HepG2 (cell line): ENCODE results near the gene ABCB10. TPM values are rescaled to one million over a fixed set of nuclear protein-coding genes. Genes with fewer than 3 reads are reported as not detected.

Experiments used
- ATAC-seq: fragments of 200-7000 bp; cut with Tn5 transposase; 3 replicates; pipeline ENCODE4 v1.9.1; 2020; ENCODE audit warnings: mild to moderate bottlenecking, moderate library complexity
- Bru-seq: library from RNA; stranded (reverse); fragments of 400-500 nt; gene quantifications from one replicate; lab custom pipeline; 2021; lab: Mats Ljungman, UMichigan
- BruChase-seq, 2 experiments: library from RNA; stranded (reverse); fragments of 400-500 nt; gene quantifications; one replicate each; lab custom pipeline; 2021; lab: Mats Ljungman, UMichigan
- BruUV-seq: library from RNA; stranded (reverse); fragments of 400-500 nt; replicated peaks from 2 replicates; lab custom pipeline; 2021; lab: Mats Ljungman, UMichigan
- CTCF ChIA-PET: fragments of 300-600 bp; formaldehyde crosslinking; extraction: SDS; loops from one replicate; lab custom pipeline; 2021; ENCODE audit warnings: low total read pairs, inconsistent platforms, low intra/inter-chr PET ratio; lab: Yijun Ruan, JAX
- POLR2A ChIA-PET: fragments of 350-600 bp; sonication (Branson Sonifier 250); formaldehyde crosslinking; loops from one replicate; lab custom pipeline; 2020; ENCODE audit warnings: antibody characterized with exemption, inconsistent platforms; lab: Yijun Ruan, JAX
- DNase-seq: peaks from one replicate; pipeline ENCODE4 v3.0.0-alpha.2; 2015; ENCODE audit warnings: low spot score
- FAIRE-seq: peaks from 3 replicates; lab custom pipeline; 2011; peaks lifted over from hg19 to GRCh38; lab: Jason Lieb, UNC
- H2AFZ ChIP-seq: one replicate; pipeline ENCODE4 v1.6.1; 2011; ENCODE audit warnings: low read length, inconsistent platforms
- H3K27ac ChIP-seq: fragments of 300-600 bp; 3 replicates; pipeline ENCODE4 v1.8.0; 2011; ENCODE audit warnings: mixed run types, mild to moderate bottlenecking, mixed read lengths, low read length, inconsistent platforms; ENCODE audit not compliant: insufficient read depth; ENCODE audit errors: extremely low read length
- H3K27me3 ChIP-seq, 2 experiments: fragments of 200-600 bp in 1 of 2; 2 replicates in 1 of 2; 3 replicates in 1 of 2; pipeline versions ENCODE4 v1.6.0 to v1.8.0; 2011; ENCODE audit warnings: low read length in 2 of 2, mild to moderate bottlenecking in 2 of 2, moderate library complexity in 2 of 2, inconsistent platforms in 1 of 2; ENCODE audit not compliant: insufficient read depth in 2 of 2, control insufficient read depth in 1 of 2
- H3K36me3 ChIP-seq, 2 experiments: fragments of 200-600 bp in 1 of 2; replicated peaks in 1 of 2; 2 replicates in 1 of 2; 3 replicates in 1 of 2; pipeline versions ENCODE4 v1.5.1 to v1.8.0; 2011; ENCODE audit warnings: low read length in 2 of 2, inconsistent platforms in 1 of 2; ENCODE audit not compliant: insufficient read depth in 2 of 2, control insufficient read depth in 1 of 2
- H3K4me1 ChIP-seq: 2 replicates; pipeline ENCODE4 v1.5.1; 2012; ENCODE audit warnings: low read length, inconsistent platforms; ENCODE audit not compliant: insufficient read depth
- H3K4me2 ChIP-seq: 2 replicates; pipeline ENCODE4 v1.6.0; 2011; ENCODE audit warnings: low read depth, low read length, inconsistent platforms
- H3K4me3 ChIP-seq, 3 experiments: fragments of 200-600 bp in 1 of 3; sonication (generic), shearing (Covaris generic) in 1 of 3; replicated peaks in 1 of 3; 2 replicates each; pipeline ENCODE4 v1.5.1; 2011 to 2016; ENCODE audit warnings: low read length in 3 of 3, inconsistent platforms in 2 of 3, low read depth in 2 of 3, mild to moderate bottlenecking in 2 of 3, control low read depth in 1 of 3, mixed read lengths in 1 of 3; ENCODE audit not compliant: insufficient read depth in 1 of 3
- H3K79me2 ChIP-seq: one replicate; pipeline ENCODE4 v1.6.1; 2011; ENCODE audit warnings: low read length, inconsistent platforms; ENCODE audit not compliant: insufficient read depth
- H3K9ac ChIP-seq: 2 replicates; pipeline ENCODE4 v1.6.0; 2011; ENCODE audit warnings: mild to moderate bottlenecking, low read depth, low read length, inconsistent platforms; ENCODE audit not compliant: insufficient read depth
- H3K9me3 ChIP-seq: 2 replicates; pipeline ENCODE4 v1.5.1; 2012; ENCODE audit warnings: mild to moderate bottlenecking, low read length
- H4K20me1 ChIP-seq: 2 replicates; pipeline ENCODE4 v1.6.0; 2011; ENCODE audit warnings: inconsistent platforms, mild to moderate bottlenecking, low read length, moderate library complexity; ENCODE audit not compliant: insufficient read depth
- ISL2 ChIP-seq: sonication (generic); formaldehyde crosslinking; IDR thresholded peaks from 2 replicates; pipeline ENCODE4 v1.5.0; 2020; ENCODE audit warnings: missing genetic modification reagents
- KLF13 ChIP-seq: sonication (generic); formaldehyde crosslinking; IDR thresholded peaks from 2 replicates; pipeline ENCODE4 v1.4.0; 2020; ENCODE audit warnings: mild to moderate bottlenecking, missing genetic modification reagents
- POLR2A ChIP-seq, 2 experiments: IDR thresholded peaks; 2 replicates each; pipeline ENCODE4 v1.6.1; 2011; ENCODE audit warnings: low read depth in 2 of 2, low read length in 2 of 2, mild to moderate bottlenecking in 1 of 2, moderate library complexity in 1 of 2; ENCODE audit not compliant: insufficient read depth in 1 of 2
- SRY ChIP-seq: sonication (generic); formaldehyde crosslinking; IDR thresholded peaks from 2 replicates; pipeline ENCODE4 v1.8.0; 2022; ENCODE audit warnings: mild to moderate bottlenecking, missing genetic modification reagents
- ZNF367 ChIP-seq: sonication (generic); formaldehyde crosslinking; IDR thresholded peaks from 2 replicates; pipeline ENCODE4 v1.4.0; 2020; ENCODE audit warnings: missing genetic modification reagents, borderline replicate concordance
- ZNF607 ChIP-seq: sonication (generic); formaldehyde crosslinking; IDR thresholded peaks from 2 replicates; pipeline ENCODE4 v1.5.1; 2020; ENCODE audit warnings: missing genetic modification reagents, mild to moderate bottlenecking, borderline replicate concordance
- ZNF790 ChIP-seq: sonication (generic); formaldehyde crosslinking; IDR thresholded peaks from 2 replicates; pipeline ENCODE4 v1.8.0; 2022; ENCODE audit warnings: missing genetic modification reagents, mild to moderate bottlenecking, borderline replicate concordance
- ZSCAN9 ChIP-seq: IDR thresholded peaks from 2 replicates; pipeline ENCODE4 v1.6.1; 2016; ENCODE audit warnings: borderline replicate concordance
- WGBS: methylation state at CpG from one replicate; pipeline ENCODE4 v1.1.6; 2017; ENCODE audit warnings: low lambda C conversion rate; 5-methylcytosine and 5-hydroxymethylcytosine counted together
- in situ Hi-C: cut with HindIII; loops from 2 replicates; pipeline ENCODE4 v1.10.0; 2017; ENCODE audit warnings: low pct_unique_long_range_greater_than_20kb; ENCODE audit not compliant: extremely low pct_ligation_motif_present
- intact Hi-C: fragments of 100-400 bp; cut with micrococcal nuclease; formaldehyde crosslinking; loops from one replicate; pipeline ENCODE4 v1.10.0; 2022; ENCODE audit not compliant: unreplicated experiment
- long read RNA-seq, 2 experiments: library from RNA in 1 of 2; library from polyadenylated mRNA in 1 of 2; stranded (forward) in 1 of 2; unstranded in 1 of 2; transcript quantifications; one replicate each; pipeline ENCODE4 v2.0.0, GENCODE V29; 2019 to 2022
- polyA minus RNA-seq, 3 experiments: library from RNA; depleted of rRNA, polyadenylated mRNA; stranded (reverse); fragments of >200 nt; gene quantifications; 2 replicates each; pipeline ENCODE4 v1.2.3, GENCODE V29; 2011; ENCODE audit warnings: low replicate concordance in 1 of 3
- polyA plus RNA-seq, 8 experiments: library from polyadenylated mRNA; depleted of rRNA in 3 of 8; stranded (reverse) in 7 of 8; unstranded in 1 of 8; fragments of >200 nt; fragmentation: Illumina TruSeq in 4 of 8; extraction: Trizol in 4 of 8; gene quantifications; 2 replicates each; pipeline versions ENCODE4 v1.2.1 to v1.2.3, GENCODE V29; 2011 to 2016; ENCODE audit warnings: low read depth in 4 of 8, missing spikeins in 1 of 8, mixed read lengths in 1 of 8; ENCODE audit not compliant: insufficient read depth in 1 of 8
- total RNA-seq, 5 experiments: library from RNA; depleted of rRNA; stranded (reverse); fragments of >200 nt; fragmentation: Illumina TruSeq; extraction: Trizol; gene quantifications; 2 replicates each; pipeline ENCODE4 v1.2.3, GENCODE V29; 2016; ENCODE audit warnings: low read depth in 1 of 5
- TF ChIP-seq, protein P1 (sequence below): sonication (generic); formaldehyde crosslinking; IDR thresholded peaks from 2 replicates; pipeline ENCODE4 v1.8.1; 2023; ENCODE audit warnings: mild to moderate bottlenecking, moderate library complexity, missing genetic modification reagents
- TF ChIP-seq, protein P2 (sequence below): sonication (generic); formaldehyde crosslinking; IDR thresholded peaks from 2 replicates; pipeline ENCODE4 v1.4.0; 2020; ENCODE audit warnings: missing genetic modification reagents, mild to moderate bottlenecking, borderline replicate concordance
- TF ChIP-seq, protein P3 (sequence below): sonication (generic); formaldehyde crosslinking; conservative IDR thresholded peaks from 2 replicates; pipeline ENCODE4 v1.4.0; 2020; ENCODE audit warnings: missing genetic modification reagents

The ABCB10 gene
- total RNA-seq (2016; rRNA removed; fragmentation: Illumina TruSeq; extraction: Trizol) (20.1 and 28.9 TPM in 2 replicates), polyA plus RNA-seq (2011; rRNA removed) (11.2 and 11.9 TPM in 2 replicates), polyA minus RNA-seq (2011; rRNA and poly(A)+ RNA removed; ENCODE audit: low replicate concordance) (23.0 and 26.7 TPM in 2 replicates), Bru-seq, nascent RNA (percentile 71 among the genes with signal in this experiment), BruChase-seq, experiment 1, labeled RNA remaining after a 6-hour chase (percentile 79 among the genes with signal in this experiment), BruChase-seq, experiment 2, labeled RNA remaining after a 2-hour chase (percentile 76 among the genes with signal in this experiment)
- total RNA-seq (2016; cell fraction: cytosol; rRNA removed; fragmentation: Illumina TruSeq; extraction: Trizol; ENCODE audit: low read depth): 4.5 and 5.0 TPM in 2 replicates
- 18.7 and 27.5 TPM in 2 replicates for total RNA-seq (2016; cell fraction: insoluble cytoplasmic fraction; rRNA removed; fragmentation: Illumina TruSeq; extraction: Trizol)
- 11.6 and 14.5 TPM in 2 replicates for total RNA-seq (2016; cell fraction: membrane; rRNA removed; fragmentation: Illumina TruSeq; extraction: Trizol)
- 25.6 and 28.6 TPM in 2 replicates for total RNA-seq (2016; cell fraction: nucleus; rRNA removed; fragmentation: Illumina TruSeq; extraction: Trizol)
- 7.5 and 9.3 TPM in 2 replicates for polyA plus RNA-seq (2011; cell fraction: cytosol; rRNA removed)
- polyA plus RNA-seq (2011; cell fraction: nucleus; rRNA removed): 5.5 and 7.1 TPM in 2 replicates
- 11.7 and 14.5 TPM in 2 replicates for polyA plus RNA-seq (2012)
- polyA plus RNA-seq (2016; cell fraction: cytosol; fragmentation: Illumina TruSeq; extraction: Trizol; ENCODE audit: low read depth): 2.3 and 2.6 TPM in 2 replicates
- polyA plus RNA-seq (2016; cell fraction: insoluble cytoplasmic fraction; fragmentation: Illumina TruSeq; extraction: Trizol; ENCODE audit: low read depth): 19.6 and 20.3 TPM in 2 replicates
- 6.7 and 7.3 TPM in 2 replicates for polyA plus RNA-seq (2016; cell fraction: membrane; fragmentation: Illumina TruSeq; extraction: Trizol; ENCODE audit: low read depth)
- 33.1 and 36.0 TPM in 2 replicates for polyA plus RNA-seq (2016; cell fraction: nucleus; fragmentation: Illumina TruSeq; extraction: Trizol; ENCODE audit: insufficient read depth, low read depth)
- 11.3 and 12.5 TPM in 2 replicates for polyA minus RNA-seq (2011; cell fraction: cytosol; rRNA and poly(A)+ RNA removed)
- polyA minus RNA-seq (2011; cell fraction: nucleus; rRNA and poly(A)+ RNA removed): 9.3 and 9.6 TPM in 2 replicates
- long read RNA-seq, experiment 1, partial matches to known transcripts: 2 of 2 reads
- long read RNA-seq, experiment 1, other reads (novel, unspliced or antisense): 0 of 2 reads
- long read RNA-seq, experiment 2, partial matches to known transcripts: 0 of 15 reads
- long read RNA-seq, experiment 2, other reads (novel, unspliced or antisense): 14 of 15 reads

DNA sequence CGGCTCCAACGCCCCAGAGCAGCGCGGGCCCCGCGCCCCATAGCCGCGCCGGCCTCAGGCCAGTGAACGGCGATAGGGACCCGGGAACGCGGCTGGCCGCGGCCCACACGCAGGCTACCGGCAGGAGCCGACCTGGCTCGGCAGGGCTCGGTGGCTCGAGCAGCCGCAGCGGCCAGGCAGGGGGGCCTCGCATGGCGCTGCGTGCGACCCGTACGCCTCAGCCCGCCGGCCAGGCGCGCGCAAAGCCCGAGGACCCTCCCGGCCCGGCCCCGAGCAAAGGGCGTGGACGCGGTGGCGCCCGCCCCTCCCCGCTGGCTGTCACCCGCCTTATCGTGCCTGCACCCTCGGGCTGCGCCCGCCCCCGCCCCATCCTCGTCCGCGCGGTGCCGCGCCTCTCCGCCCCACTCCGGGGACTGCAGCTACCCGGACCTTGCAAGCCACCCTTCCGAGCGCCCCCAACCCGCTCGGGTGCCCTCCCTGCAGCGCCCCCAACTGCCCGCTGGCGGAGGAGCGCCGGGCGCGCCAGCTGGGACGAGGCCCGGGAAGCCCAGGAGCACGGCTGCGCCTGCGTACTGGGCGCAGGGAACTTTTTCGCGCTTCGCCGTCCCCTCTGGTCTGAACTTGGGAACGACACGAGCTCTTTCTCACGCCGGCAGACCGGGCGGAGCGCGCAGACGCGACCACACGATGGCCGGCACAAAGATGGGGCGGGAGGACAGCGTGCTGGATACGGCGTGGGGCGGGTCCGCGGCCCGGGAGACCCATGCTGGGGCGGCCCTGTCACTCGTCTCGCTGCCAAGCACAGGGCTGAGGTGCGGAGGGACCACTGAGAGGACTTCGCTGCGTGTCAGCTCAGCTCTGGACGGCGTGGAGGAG, at the start of gene ABCB10:
Gene ABCB10, minus strand, starts transcription at position 248 of the 876 bp plus-strand sequence. Its CDS starts 55 bp downstream, at position 193.
- Histone ChIP-seq H3K4me3 (peak within 1 kb of the TSS; percentile 78 to 90 (median 81)), H3K9ac (peak within 1 kb of the TSS; percentile 86), H3K9me3 (no peaks in the 10 kb centered on the region), H3K27me3 (no peaks in the 10 kb centered on the region; a peak in 1 of 5 replicates), H4K20me1 (0 out of 2 replicates have a peak, but pooled peaks cover 3% of the 10 kb centered on the region), H3K79me2 (peaks cover 42% of the 10 kb centered on the region), H2AFZ (peak within 1 kb of the TSS; percentile 60), H3K4me2 (peak within 1 kb of the TSS; percentile 89), H3K27ac (peak within 1 kb of the TSS; percentile 88), H3K36me3 (0 out of 5 replicates have a peak, but pooled peaks cover 0 to 3% of the 10 kb centered on the region in 2 experiments), H3K4me1 (peaks cover 42% of the 10 kb centered on the region)
- ATAC-seq: peak; percentile 87
- DNase-seq: peak; percentile 95
- POLR2A ChIA-PET: interaction anchor here (0.8 to 1.6 kb wide), 5 partner anchors 23 to 287 kb away, joined by 3 to 34 read pairs (median 5); partner anchors contain the start of genes NUP133, RAB4A, TAF5L and URB2
- CTCF ChIA-PET: no interaction called here
- in situ Hi-C loops (no loop called here), intact Hi-C loops (loop anchor here (1.0 to 5.0 kb wide), 2 partner anchors 51 to 68 kb away; partner anchors contain the start of genes NUP133, TAF5L and URB2)
- WGBS: 0% methylated on average over 10 of the region's 109 CpGs
- no TSS peak for BruUV-seq
- FAIRE-seq: peak; percentile 70
- TF ChIP-seq ZNF790 (0 out of 2 replicates have a peak, but pooled peaks have one; percentile 31), ISL2 (CRISPR knock-in tag) (peak; percentile 81), ZNF607 (CRISPR knock-in tag) (peak; percentile 85), ZNF367 (CRISPR knock-in tag) (0 out of 2 replicates have a peak, but pooled peaks have one; percentile 68), ZSCAN9 (peak; percentile 65; the same call in 1 of the 2 replicates), SRY (peak; percentile 72), POLR2A (IDR thresholded peaks at IDR 0.05; ENCODE audit: insufficient read depth in 1 of 2, low read depth in 2 of 2, low read length in 2 of 2) (peak in 1 of 2 experiments; percentile 78; a peak in 2 of 4 replicates), KLF13 (CRISPR knock-in tag) (no peak)
- TF ChIP-seq, protein P1, sequence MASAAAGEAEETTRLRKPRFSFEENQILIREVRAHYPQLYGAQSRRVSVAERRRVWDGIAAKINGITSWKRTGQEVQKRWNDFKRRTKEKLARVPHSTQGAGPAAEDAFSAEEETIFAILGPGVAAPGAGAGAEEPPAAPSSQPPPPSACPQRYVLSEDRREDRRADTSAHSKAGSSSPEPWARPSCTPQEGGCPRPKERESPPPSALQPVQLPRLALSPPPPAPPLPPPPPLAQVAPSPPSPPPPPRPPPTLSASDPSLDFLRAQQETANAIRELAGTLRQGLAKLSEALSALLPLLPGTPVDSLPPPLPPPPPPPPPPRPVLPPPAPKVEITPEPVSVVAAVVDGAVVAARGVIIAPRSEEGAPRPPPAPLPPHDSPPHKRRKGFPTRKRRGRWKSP: peak; percentile 94
- TF ChIP-seq, protein P2, sequence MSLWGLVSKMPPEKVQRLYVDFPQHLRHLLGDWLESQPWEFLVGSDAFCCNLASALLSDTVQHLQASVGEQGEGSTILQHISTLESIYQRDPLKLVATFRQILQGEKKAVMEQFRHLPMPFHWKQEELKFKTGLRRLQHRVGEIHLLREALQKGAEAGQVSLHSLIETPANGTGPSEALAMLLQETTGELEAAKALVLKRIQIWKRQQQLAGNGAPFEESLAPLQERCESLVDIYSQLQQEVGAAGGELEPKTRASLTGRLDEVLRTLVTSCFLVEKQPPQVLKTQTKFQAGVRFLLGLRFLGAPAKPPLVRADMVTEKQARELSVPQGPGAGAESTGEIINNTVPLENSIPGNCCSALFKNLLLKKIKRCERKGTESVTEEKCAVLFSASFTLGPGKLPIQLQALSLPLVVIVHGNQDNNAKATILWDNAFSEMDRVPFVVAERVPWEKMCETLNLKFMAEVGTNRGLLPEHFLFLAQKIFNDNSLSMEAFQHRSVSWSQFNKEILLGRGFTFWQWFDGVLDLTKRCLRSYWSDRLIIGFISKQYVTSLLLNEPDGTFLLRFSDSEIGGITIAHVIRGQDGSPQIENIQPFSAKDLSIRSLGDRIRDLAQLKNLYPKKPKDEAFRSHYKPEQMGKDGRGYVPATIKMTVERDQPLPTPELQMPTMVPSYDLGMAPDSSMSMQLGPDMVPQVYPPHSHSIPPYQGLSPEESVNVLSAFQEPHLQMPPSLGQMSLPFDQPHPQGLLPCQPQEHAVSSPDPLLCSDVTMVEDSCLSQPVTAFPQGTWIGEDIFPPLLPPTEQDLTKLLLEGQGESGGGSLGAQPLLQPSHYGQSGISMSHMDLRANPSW (CRISPR knock-in tag): peak; percentile 51; the same call in 1 of the 2 replicates
- TF ChIP-seq, protein P3, sequence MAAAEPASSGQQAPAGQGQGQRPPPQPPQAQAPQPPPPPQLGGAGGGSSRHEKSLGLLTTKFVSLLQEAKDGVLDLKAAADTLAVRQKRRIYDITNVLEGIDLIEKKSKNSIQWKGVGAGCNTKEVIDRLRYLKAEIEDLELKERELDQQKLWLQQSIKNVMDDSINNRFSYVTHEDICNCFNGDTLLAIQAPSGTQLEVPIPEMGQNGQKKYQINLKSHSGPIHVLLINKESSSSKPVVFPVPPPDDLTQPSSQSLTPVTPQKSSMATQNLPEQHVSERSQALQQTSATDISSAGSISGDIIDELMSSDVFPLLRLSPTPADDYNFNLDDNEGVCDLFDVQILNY (CRISPR knock-in tag): no peak
